Neural cell (in vitro differentiated cells): Measurements from ENCODE around the gene GDPD5.

Source experiments
- EP300 ChIP-seq: fragments of 450-650 bp; conservative IDR thresholded peaks from 2 replicates; pipeline ENCODE4 v1.6.1; 2014; ENCODE audit warnings: antibody characterized with exemption, mild to moderate bottlenecking, moderate library complexity; ENCODE audit not compliant: poor library complexity, severe bottlenecking
- EZH2 ChIP-seq: fragments of 200-600, 300-800 bp; shearing (Covaris generic), sonication (generic); IDR thresholded peaks from 2 replicates; pipeline ENCODE4 v1.6.1; 2014; ENCODE audit warnings: antibody characterized with exemption, low read length, borderline replicate concordance, mild to moderate bottlenecking; ENCODE audit not compliant: insufficient read depth, poor library complexity, severe bottlenecking
- MXI1 ChIP-seq: fragments of 450-650 bp; conservative IDR thresholded peaks from 2 replicates; pipeline ENCODE4 v1.6.1; 2014; ENCODE audit warnings: antibody characterized with exemption, mild to moderate bottlenecking; ENCODE audit not compliant: poor library complexity, severe bottlenecking
- POLR2AphosphoS5 ChIP-seq: IDR thresholded peaks from 2 replicates; pipeline ENCODE4 v1.6.1; 2012
- RAD21 ChIP-seq: fragments of 450-650 bp; conservative IDR thresholded peaks from 2 replicates; pipeline ENCODE4 v1.6.1; 2014; ENCODE audit warnings: antibody characterized with exemption, mild to moderate bottlenecking, moderate library complexity
- REST ChIP-seq: IDR thresholded peaks from 2 replicates; pipeline ENCODE4 v1.6.1; 2012; ENCODE audit warnings: borderline replicate concordance
- SMC3 ChIP-seq: fragments of 450-650 bp; conservative IDR thresholded peaks from 2 replicates; pipeline ENCODE4 v1.6.1; 2014; ENCODE audit warnings: antibody characterized with exemption, mild to moderate bottlenecking, moderate library complexity; ENCODE audit not compliant: poor library complexity
- TAF1 ChIP-seq: IDR thresholded peaks from 2 replicates; pipeline ENCODE4 v1.6.1; 2012; ENCODE audit warnings: low read depth
- TF ChIP-seq, protein P1 (sequence below): fragments of 450-650 bp; IDR thresholded peaks from 2 replicates; pipeline ENCODE4 v1.5.1; 2014; ENCODE audit warnings: antibody characterized with exemption, mild to moderate bottlenecking, moderate library complexity; ENCODE audit not compliant: poor library complexity, severe bottlenecking

GRCh38 chr11:75527130-75527529 lies 1.4 kb upstream of the GDPD5 start:
- TF ChIP-seq EZH2 (no peak), POLR2AphosphoS5 (no peak), EP300 (no peak), RAD21 (no peak), MXI1 (no peak), REST (no peak), SMC3 (no peak), TAF1 (no peak)
- TF ChIP-seq, protein P1, sequence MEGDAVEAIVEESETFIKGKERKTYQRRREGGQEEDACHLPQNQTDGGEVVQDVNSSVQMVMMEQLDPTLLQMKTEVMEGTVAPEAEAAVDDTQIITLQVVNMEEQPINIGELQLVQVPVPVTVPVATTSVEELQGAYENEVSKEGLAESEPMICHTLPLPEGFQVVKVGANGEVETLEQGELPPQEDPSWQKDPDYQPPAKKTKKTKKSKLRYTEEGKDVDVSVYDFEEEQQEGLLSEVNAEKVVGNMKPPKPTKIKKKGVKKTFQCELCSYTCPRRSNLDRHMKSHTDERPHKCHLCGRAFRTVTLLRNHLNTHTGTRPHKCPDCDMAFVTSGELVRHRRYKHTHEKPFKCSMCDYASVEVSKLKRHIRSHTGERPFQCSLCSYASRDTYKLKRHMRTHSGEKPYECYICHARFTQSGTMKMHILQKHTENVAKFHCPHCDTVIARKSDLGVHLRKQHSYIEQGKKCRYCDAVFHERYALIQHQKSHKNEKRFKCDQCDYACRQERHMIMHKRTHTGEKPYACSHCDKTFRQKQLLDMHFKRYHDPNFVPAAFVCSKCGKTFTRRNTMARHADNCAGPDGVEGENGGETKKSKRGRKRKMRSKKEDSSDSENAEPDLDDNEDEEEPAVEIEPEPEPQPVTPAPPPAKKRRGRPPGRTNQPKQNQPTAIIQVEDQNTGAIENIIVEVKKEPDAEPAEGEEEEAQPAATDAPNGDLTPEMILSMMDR, result no peak
